Measurements from ENCODE around the gene NLRP9.
"Not testable (repeated sequence)": the region's sequence is repeated elsewhere in the genome, so short reads cannot be mapped to it uniquely, and the experiment has no call there.

Gene NLRP9

GRCh38 chr19:55738302-55738701, at the start of gene NLRP9:
Gene NLRP9 (minus strand): TSS chr19:55738402. CDS start chr19:55738374, 28 bp downstream.
- DNase-seq, result no peak

GRCh38 chr19:55781112-55781511, 42.9 kb upstream of the NLRP9 start:
- DNase-seq, result no peak

GRCh38 chr19:55778331-55778730, 40.1 kb upstream of the NLRP9 start:
- no peak for DNase-seq

- no peak for DNase-seq
Observed at GRCh38 chr19:55777528-55777927, 39.3 kb upstream of the NLRP9 start.

- not testable (repeated sequence) for DNase-seq
Observed at GRCh38 chr19:55769632-55770031, 31.4 kb upstream of the NLRP9 start.

GRCh38 chr19:55768818-55769217, 30.6 kb upstream of the NLRP9 start, which contains the start of gene RFPL4AL1:
Gene RFPL4AL1 (plus strand): TSS chr19:55769118. CDS start chr19:55771805, 2,687 bp downstream.
- not testable (repeated sequence) for DNase-seq

GRCh38 chr19:55766466-55766865, 28.3 kb upstream of the NLRP9 start:
- DNase-seq, result no peak

GRCh38 chr19:55758797-55759196, 20.6 kb upstream of the NLRP9 start, which contains the start of gene RFPL4A:
Gene RFPL4A (plus strand): TSS chr19:55759097. CDS start chr19:55761801, 2,704 bp downstream.
- DNase-seq, result not testable (repeated sequence)

- DNase-seq, result not testable (repeated sequence)
Observed at GRCh38 chr19:55756808-55757207, 18.6 kb upstream of the NLRP9 start.

GRCh38 chr19:55753401-55753800, 15.2 kb upstream of the NLRP9 start:
- DNase-seq, result no peak

GRCh38 chr19:55750715-55751114, 12.5 kb upstream of the NLRP9 start:
- no peak for DNase-seq

- DNase-seq, result not testable (repeated sequence)
Observed at GRCh38 chr19:55730378-55730777, 7.8 kb downstream of the NLRP9 start.

GRCh38 chr19:55723491-55723890, 14.7 kb downstream of the NLRP9 start:
- DNase-seq, result no peak

- no peak for DNase-seq
Observed at GRCh38 chr19:55720801-55721200, 17.4 kb downstream of the NLRP9 start.

- no peak for DNase-seq
Observed at GRCh38 chr19:55720214-55720746, 17.9 kb downstream of the NLRP9 start.

GRCh38 chr19:55717879-55718711, 20.1 kb downstream of the NLRP9 start:
- DNase-seq, result not testable (repeated sequence)

- DNase-seq, result no peak
Observed at GRCh38 chr19:55717251-55717650, 21.0 kb downstream of the NLRP9 start.

- DNase-seq, result no peak
Observed at GRCh38 chr19:55716531-55716930, 21.7 kb downstream of the NLRP9 start.

GRCh38 chr19:55712804-55713631, 25.2 kb downstream of the NLRP9 start:
- DNase-seq, result no peak

GRCh38 chr19:55711719-55712118, 26.5 kb downstream of the NLRP9 start:
- no peak for DNase-seq

- no peak for DNase-seq
Observed at GRCh38 chr19:55705972-55706371, 32.2 kb downstream of the NLRP9 start.

GRCh38 chr19:55704494-55705245, 33.5 kb downstream of the NLRP9 start:
- DNase-seq, result no peak

Measured in KG1 (cell line).